HG03378 (cell line): Measurements from ENCODE around the gene ADAMTS18.

Experiments
- ATAC-seq: cut with Tn5 transposase; IDR thresholded peaks from one replicate; pipeline ENCODE4 v1.9.1; 2021; ENCODE audit warnings: mild to moderate bottlenecking, moderate library complexity; ENCODE audit not compliant: unreplicated experiment

Gene ADAMTS18

DNA sequence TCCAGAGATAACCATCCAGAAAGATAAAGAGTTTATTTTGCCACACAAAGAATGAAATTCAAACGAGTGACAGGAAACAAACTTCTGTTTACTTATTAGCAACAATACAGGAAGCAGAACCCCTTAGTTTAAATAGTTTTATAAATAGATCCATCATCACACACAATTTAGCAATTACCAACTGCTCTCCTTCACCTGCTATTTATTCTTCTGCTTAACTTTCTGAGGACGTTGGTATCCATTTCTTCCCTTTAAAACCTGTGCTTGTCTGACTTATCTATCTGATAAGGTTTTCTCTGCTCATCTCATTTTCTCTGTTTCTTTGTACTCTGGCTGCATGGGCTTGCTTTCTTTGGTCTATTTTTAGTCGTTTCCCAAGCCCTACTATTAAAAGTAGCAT, 4.3 kb upstream of the ADAMTS18 start:
- no peak for ATAC-seq

DNA sequence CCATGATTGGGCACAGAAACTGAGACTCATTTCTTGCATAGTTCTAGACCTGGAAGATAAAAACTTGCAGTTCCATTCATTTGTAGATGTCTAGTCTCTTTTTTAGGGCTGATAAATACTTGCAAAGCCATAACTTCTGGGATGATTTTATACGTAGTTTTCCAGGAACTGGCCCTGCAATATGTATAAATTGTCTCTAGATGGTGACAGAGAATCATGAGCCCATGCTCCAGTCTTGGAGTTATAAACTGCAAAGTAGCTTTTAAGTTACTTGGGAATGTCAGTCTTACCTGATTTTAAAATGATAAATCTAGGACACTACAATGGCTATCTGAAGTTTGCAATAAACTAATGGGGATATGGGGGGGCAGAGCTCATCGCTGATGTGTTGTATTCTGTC, 3.0 kb upstream of the ADAMTS18 start:
- ATAC-seq: no peak

DNA sequence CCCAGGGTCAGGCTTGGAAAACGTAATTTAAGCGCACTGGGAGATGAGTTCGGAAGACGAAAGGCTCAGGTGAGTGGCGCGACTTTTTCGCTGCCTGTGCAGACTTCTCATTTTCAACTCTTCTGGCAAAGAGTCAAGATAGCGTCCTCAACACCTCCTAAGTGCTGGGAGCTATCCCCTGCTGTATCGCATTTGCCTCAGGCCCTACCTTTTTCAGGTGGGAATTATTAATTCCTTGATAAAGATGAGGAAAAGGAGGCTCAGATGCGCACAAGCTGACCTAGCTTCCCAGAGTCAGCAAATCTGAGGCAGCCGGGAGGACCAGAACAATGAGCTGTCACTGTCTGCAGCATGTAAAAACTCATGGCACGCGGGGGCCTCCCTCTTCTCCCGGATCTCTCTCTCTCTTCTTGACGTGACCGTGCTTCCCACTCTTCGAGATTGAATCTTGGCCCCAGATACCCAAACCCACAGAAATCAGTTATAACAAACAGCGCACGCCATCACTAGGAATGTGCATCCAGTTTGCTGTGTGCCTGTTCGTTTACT, 512 bp upstream of the ADAMTS18 start:
- no peak for ATAC-seq

DNA sequence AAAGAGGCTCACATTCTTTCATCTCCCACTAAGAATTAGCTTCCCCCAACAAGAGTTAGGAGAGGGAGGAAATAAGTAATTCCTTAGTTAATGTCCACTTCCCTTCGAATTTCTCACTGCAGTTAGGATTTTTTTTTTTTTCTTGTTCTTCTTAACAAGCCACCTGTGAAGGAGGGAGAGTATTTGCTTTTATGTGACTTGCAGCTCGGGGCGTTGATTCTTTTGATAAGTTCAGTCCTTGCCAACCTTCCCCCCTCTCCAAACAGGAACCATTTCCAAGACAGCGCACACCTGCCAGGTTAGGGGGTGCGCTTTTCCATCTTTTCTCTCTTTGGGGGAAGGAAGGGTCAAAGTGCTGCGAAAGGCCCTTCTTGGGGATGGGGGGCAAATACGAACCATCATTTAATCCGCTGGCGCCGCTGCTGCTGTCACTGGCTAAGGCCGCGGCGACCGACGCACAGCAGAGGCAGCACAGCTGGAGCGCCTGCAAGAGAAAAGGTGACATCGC, 758 bp downstream of the ADAMTS18 start:
- no peak for ATAC-seq

DNA sequence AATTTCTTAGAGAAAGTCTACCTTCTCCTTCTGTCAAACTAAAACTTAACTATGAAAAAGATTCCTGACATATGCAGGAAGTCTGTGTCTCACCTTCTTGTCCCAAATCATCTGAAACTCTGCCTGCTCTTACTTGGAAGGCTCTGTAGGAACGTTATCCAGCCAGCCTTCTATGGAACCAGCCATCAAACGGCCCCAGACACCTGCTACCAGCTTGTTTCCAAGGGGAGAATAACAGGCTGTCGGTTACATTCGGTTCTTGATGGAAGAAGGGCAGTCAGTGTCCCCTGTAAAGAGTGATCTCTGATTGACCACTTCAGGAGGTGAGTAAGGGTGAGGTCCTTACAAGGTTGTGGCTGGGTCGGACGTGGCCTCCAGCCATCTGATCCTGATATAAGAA, 1.7 kb downstream of the ADAMTS18 start:
- no peak for ATAC-seq

DNA sequence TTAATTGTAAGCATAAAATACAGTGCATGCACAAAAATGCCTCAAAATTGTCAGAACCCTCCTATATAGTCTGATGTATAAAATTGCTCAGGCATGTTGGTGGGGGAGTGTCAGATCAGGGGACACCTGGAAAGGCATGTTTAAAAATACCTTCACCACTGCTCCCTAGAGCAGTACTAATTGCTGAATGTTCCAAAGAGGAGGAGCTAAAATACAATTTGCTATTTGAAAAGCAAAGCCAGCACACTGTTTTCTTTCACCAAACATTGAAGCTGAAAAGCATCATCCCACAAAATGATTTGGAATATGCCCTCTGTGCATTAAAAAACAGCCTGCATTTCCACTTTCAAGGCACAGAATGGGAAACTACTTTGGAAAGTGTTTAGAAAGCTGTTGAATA, 2.6 kb downstream of the ADAMTS18 start:
- no peak for ATAC-seq

DNA sequence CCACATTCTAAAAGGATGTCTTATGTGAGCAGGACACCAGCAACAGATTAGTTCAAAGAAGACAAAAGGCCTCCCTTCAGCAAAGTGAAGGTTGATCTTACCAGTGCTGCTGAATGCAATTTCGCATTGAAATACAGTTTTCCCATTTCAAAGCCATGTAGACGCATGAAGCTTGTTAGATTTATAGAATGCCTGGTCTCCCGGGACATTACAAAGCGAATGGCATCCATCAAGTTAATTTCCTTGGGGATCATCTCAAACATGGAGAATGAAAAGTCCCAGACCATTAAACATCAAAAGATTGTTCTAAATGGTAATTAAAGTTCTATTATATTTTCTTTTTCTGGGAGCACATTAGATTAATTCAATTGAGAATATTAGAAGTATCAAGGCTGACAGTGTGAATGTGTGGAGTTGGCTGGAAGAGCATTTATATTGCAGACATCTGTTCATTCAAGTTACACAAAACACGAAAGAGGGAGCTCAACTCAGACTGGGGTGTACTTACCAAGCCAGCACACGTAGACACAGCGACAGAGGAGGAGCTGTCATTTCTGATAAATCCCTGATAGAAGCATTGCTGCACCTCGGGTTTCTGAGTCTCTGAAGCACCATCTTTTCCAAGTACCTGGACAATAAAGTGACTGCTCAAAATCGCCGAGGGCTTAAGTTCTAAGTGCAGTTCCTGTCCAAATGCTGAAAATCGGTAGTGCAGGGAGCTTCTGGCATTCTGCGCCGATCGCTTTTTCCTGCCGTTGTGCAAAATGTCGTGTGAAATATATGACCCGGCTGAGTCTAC, 3.8 kb downstream of the ADAMTS18 start:
- no peak for ATAC-seq

DNA sequence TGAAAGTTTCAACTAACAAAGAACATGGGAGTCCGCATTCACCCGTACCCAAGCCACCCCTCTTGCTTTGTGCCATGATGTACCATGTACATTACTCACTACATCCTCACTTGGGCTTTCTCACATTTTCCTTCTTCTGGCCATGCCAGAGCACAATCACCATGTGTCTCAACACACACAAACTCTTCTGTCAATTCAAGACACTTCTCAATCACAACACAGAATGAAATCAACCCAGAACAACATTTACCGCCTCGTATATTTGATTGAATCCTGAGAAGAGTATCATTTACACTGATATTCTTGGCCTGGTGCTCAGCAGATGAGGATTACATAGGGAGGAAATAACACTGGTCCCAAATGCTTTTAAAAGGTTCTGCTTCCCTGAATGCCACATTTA, 4.5 kb downstream of the ADAMTS18 start:
- no peak for ATAC-seq

DNA sequence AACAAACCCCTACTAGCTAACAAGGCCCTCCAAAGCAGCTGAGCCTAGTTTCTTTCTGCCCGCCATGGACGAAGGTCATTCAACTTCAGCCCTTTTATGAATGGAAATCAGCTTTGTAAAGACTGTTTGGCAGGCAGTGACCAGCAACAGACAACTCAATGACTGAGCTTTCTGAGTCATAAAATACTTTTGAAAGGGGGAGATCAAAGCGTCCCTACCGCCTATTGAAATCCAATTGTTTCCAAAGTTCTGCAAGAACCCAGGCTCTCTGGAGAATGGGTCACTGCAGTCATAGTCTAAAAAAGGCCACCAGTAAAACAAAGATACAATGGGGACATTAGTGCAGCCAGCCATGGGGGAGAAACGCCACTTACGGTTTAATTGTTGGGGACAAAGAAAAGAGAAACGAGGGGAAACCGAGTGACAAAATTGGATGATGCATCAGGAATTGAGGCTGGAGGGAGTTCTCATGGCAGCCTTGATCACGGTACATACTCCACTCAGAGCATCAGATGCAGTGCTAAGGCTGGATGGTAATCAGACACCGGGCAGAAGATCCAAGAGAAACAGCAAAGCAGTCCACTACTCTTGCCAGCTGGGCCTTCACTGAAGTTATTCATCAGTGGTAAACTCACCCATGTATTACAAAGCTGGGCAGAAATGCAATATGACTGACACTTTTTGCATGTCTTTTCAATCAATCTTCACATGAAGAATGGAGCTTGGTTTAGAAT, 9.8 kb downstream of the ADAMTS18 start:
- ATAC-seq: no peak

DNA sequence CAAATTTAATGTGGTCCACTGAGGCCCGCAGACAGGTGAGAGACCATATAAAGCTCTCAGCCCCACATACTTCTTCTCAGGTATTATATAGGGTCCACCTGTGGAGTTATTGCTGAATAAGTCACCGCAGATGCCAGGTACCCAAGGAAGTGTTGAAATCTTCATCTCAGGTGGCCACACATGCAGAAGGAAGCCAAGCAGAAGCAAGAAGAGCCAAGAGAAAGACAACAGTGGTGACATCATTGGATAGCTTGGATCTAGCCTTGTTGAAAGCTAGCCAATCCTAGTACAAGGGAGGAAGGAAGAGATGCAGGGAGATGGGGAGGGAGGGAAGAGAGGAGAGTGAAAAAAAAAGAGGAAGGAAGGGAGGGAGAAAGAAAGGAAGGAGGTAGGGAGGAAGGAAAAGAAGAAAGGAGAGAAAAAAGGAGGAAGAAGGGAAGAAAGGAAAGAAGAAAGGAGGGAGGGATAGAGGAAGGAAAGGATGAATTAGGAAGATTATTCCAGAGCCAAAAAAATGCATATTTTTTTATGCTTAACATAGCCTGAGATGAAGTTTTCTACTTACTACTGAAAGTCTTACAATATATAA, 12.5 kb downstream of the ADAMTS18 start:
- no peak for ATAC-seq

DNA sequence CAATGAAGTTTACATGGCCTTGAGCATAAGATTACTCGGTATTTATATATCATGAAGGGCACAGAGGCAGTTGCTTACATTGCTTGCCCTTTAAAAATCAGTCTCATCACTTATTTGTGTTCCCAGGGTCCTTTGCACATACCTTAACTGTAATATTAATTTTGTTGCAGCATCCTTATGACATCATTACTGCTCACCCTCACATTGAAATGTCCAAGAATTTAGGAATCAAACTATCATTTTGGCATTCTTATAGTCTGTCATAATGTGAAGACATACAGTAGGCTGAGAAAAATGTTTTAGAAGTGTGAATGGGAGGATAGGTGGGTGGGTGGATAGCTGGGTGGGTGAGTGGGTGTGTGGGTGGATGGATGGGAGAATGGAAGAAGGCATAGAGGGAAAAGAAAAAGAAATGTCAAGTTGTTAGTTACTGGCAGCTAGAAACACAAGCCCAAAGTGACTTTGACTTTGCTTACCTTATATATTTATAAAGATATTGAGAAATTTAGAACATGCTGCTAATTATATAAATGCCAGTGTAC, 17.8 kb downstream of the ADAMTS18 start:
- ATAC-seq: no peak

DNA sequence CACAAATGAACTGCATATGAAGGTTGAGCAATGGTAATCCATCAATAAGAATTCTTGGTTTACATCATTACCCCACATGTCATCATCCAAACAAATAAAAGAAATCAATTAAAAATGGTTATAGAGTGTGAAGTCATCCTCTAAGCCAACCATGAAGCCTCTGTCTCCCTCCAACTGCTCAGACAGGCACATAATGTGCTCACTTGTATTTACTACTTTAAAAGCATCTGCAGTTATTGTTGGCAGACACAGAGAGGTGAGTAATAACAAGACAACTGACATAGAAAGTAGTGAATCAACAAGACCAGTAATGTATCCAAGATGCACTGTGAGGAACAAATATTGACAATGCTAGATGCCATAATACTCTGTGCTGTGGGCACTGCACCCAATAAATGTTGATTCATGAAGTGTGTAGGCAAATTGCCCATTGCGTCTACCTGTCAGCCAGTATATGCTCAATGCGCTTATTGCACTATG, 20.0 kb downstream of the ADAMTS18 start:
- no peak for ATAC-seq

DNA sequence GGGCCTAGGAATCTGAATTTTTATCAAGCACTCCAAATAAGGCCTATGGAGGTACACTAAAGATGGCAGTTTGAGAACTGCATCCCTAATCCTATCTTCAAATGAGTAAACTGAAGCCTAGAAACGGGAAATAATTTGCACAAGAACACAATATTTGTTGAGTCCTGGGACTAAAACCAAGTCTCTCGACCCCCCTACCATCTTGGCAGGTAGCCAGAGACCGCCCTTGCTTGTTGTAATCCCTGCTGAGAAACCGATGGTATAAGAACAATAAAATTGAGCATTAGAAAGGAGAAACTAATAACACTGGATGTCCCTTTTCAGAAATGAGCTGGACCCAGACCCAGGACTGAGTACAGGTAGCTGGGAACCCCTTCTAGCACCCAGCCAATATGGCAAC, 24.4 kb downstream of the ADAMTS18 start:
- no peak for ATAC-seq

DNA sequence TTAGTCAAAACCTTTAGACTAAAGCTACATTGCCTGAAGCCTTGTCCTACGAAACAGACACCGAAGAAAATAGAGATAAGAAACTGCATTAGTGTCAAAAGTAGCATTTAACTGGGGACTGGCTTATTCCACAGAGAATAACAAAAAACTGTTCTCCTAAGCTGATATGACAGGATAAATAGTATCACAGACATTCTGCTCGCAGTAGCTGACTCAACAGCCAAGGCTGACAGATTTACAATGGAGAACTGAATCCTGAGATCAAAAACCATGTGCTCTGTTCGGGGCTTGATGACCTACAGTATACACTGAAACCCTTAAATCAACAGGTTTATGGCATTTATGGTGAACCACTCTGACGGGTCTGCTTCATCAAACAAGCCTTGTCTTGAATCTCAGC, 25.5 kb downstream of the ADAMTS18 start:
- no peak for ATAC-seq

DNA sequence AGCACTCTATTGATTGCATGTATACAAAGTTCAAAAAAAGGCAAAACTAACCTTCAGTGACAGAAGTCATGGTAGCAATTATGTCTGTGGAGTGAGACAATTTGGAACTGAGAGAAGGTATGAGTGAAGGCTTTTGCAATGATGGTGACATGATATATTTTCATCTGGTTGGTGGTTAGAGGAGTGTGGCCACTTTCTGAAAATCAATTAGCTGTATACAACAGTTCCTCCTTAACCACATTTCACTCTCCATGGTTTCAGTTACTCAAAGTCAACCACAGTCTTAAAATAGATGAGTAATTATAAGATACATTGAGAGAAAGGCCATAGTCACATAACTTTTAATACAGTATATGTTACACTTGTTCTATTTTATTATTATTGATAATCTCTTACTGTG, 26.2 kb downstream of the ADAMTS18 start:
- ATAC-seq: peak; percentile 79

DNA sequence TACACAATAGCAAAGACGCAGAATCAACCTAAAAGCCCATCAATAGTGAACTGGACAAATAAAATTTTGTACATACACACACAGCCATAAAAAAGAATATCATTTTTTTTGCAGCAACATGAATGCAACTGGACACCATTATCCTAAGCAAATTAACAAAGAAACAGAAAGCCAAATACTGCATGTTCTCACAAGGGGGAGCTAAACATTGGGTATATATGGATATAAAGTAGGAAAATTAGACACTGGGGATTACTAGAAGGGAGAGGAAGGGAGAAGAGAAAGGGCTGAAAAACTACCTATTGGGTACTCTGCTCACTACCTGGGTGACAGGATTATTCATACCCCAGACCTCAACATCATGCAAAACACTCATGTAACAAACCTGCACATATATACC, 28.2 kb downstream of the ADAMTS18 start:
- no peak for ATAC-seq

DNA sequence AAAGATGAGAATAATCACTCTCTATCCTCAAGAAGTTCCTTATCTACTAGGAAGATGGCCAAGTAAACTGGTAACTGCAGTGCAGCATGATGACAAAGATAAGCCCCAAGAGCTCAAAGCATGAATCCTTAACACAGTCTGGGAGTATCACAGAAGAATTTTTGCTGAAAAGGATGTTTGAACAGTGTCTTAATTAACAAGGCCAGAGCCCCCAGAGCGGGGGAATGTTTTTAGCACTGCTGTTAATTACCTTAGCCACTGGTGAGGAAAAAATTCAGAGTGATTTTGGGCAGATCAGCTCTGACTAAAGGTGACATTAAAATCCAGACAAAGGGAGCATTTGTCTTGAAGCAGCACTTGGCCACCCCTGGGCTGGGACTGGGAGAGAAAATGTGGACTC, 30.1 kb downstream of the ADAMTS18 start:
- no peak for ATAC-seq

DNA sequence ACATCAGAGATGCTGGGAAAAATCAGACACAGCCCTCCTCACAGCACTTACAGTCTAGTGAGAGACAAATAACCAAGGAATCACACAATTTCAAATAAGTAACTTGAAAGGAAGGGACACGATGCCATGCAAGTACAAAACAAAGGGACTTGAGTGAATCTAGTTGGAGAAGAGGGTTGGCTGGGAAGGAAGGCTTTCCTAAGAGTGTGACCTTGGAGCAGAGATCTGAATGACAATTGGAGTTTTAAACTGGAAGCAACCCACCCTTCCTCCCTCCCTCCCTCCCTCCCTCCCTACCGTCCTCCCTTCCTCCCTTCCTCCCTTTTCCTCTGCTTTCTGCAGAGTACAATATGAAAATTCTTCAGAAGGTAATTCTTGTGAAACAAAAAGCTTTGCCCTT, 31.1 kb downstream of the ADAMTS18 start:
- no peak for ATAC-seq

DNA sequence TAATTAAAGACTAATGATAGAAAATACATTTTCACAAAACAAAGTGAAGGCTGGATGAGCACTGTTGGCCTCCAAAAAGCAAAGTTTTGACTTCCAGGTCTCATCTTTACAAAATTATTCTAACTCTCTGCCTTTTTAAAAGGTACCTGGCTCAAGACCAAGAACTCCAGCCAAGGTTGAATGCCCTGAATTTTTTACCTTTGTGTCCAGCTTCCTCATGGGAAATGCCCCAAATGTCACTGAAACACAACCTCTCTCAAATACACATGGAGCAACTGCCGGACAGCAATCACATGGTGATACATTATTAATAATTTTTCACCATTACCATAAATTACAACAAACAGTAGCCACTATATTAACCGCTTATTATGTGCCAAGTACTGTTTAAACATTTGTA, 32.2 kb downstream of the ADAMTS18 start:
- no peak for ATAC-seq

DNA sequence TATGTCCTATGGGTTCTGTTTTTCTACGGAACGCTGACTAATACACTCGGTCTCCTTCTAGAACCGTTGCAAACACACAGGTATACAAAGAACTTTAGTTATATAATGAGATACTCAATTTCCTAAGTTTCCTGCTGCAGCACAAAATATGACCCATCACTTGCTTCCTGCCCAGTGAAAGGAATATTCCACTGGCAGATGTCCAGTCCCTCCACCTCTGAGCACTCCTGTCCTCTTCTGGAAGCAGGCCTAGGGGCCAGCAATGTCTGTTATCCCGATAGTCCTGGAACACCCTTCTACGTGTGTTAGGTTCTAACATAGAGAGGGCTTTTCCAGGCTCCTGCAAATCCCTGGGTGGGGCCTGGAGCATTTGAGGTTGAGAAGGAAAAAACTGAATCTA, 32.7 kb downstream of the ADAMTS18 start:
- ATAC-seq: no peak

DNA sequence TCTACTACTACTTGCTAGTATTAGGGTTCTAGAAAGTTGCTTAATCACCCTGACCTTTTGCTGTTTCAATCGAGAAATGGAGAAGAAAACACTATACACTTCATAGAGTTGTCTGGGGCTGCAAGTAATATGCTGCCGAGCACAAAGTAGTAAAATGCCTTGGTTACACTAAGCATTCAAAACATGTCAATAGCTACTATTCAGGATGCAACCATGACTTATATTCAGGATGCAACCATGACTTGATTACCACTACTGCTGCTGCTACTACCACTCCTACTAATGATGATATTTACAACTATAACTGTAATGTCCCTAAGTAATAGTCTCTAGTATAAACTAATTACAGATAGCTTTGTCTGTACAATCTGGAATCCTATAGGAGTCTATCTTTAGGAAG, 35.3 kb downstream of the ADAMTS18 start:
- ATAC-seq: no peak
